Osteoblast (primary cell): ENCODE data around the gene TMEM247. TPM values are rescaled to one million over a fixed set of nuclear protein-coding genes. Genes with fewer than 3 reads are reported as not detected.

Experiments used
- DNase-seq: peaks from one replicate; pipeline ENCODE4 v3.0.0; 2011; ENCODE audit warnings: low spot score, mixed read lengths; ENCODE audit not compliant: insufficient read length; ENCODE audit errors: missing footprints
- H2AFZ ChIP-seq: 2 replicates; pipeline ENCODE4 v1.6.0; 2011; ENCODE audit warnings: mild to moderate bottlenecking, low read length
- H3K27ac ChIP-seq: 2 replicates; pipeline ENCODE4 v1.5.1; 2011; ENCODE audit warnings: mild to moderate bottlenecking, low read depth, low read length, moderate library complexity
- H3K27me3 ChIP-seq: 2 replicates; pipeline ENCODE4 v1.6.0; 2012; ENCODE audit warnings: mild to moderate bottlenecking, control low read depth, inconsistent platforms, low read length, moderate library complexity; ENCODE audit not compliant: insufficient read depth
- H3K36me3 ChIP-seq: 2 replicates; pipeline ENCODE4 v1.5.1; 2011; ENCODE audit warnings: mild to moderate bottlenecking, low read length, control low read depth, moderate library complexity; ENCODE audit not compliant: insufficient read depth
- H3K4me1 ChIP-seq: 2 replicates; pipeline ENCODE4 v1.5.1; 2011; ENCODE audit warnings: mild to moderate bottlenecking, low read length, control low read depth, moderate library complexity; ENCODE audit not compliant: insufficient read depth
- H3K4me2 ChIP-seq: 2 replicates; pipeline ENCODE4 v1.6.0; 2011; ENCODE audit warnings: mild to moderate bottlenecking, low read length; ENCODE audit not compliant: insufficient read depth
- H3K4me3 ChIP-seq: fragments of 200-600 bp; sonication (generic); 3 replicates; pipeline ENCODE4 v1.5.1; 2012; ENCODE audit warnings: mild to moderate bottlenecking, low read length, inconsistent platforms; ENCODE audit not compliant: insufficient read depth
- H3K79me2 ChIP-seq: 2 replicates; pipeline ENCODE4 v1.6.0; 2012; ENCODE audit warnings: mild to moderate bottlenecking, low read length, control low read depth, inconsistent platforms; ENCODE audit not compliant: insufficient read depth
- H3K9me3 ChIP-seq: 2 replicates; pipeline ENCODE4 v1.5.1; 2011; ENCODE audit warnings: low read depth, low read length, control low read depth
- H4K20me1 ChIP-seq: 2 replicates; pipeline ENCODE4 v1.6.0; 2012; ENCODE audit warnings: mild to moderate bottlenecking, low read length, control low read depth; ENCODE audit not compliant: insufficient read depth
- CTCF ChIP-seq: IDR thresholded peaks from 2 replicates; pipeline ENCODE4 v1.5.1; 2011; ENCODE audit warnings: mild to moderate bottlenecking, low read depth, low read length, moderate library complexity; ENCODE audit errors: extremely low read depth
- total RNA-seq: library from RNA; depleted of rRNA; stranded (reverse); fragments of >200 nt; gene quantifications from 2 replicates; pipeline ENCODE4 v1.2.3, GENCODE V29; 2012

Gene TMEM247
- total RNA-seq, 1 donor: not detected

GRCh38 chr2:46461011-46461674, 18.2 kb upstream of the TMEM247 start:
- Histone ChIP-seq H3K36me3 (no peaks in the 10 kb centered on the region), H3K4me3 (no peak overlapping the region), H3K4me2 (no peak overlapping the region), H4K20me1 (no peaks in the 10 kb centered on the region), H3K27me3 (no peaks in the 10 kb centered on the region), H2AFZ (no peak overlapping the region), H3K4me1 (peaks cover 21% of the 10 kb centered on the region), H3K27ac (no peak overlapping the region), H3K9me3 (no peaks in the 10 kb centered on the region), H3K79me2 (no peaks in the 10 kb centered on the region)
- TF ChIP-seq CTCF: peak; percentile 99
- DNase-seq: peak; percentile 88

GRCh38 chr2:46461709-46462171, 17.6 kb upstream of the TMEM247 start:
- Histone ChIP-seq H3K9me3 (no peaks in the 10 kb centered on the region), H3K4me3 (no peak overlapping the region), H3K79me2 (no peaks in the 10 kb centered on the region), H3K4me1 (peaks cover 21% of the 10 kb centered on the region), H3K27me3 (no peaks in the 10 kb centered on the region), H3K27ac (no peak overlapping the region), H3K4me2 (no peak overlapping the region), H4K20me1 (no peaks in the 10 kb centered on the region), H2AFZ (no peak overlapping the region), H3K36me3 (no peaks in the 10 kb centered on the region)
- DNase-seq: no peak
- TF ChIP-seq CTCF: no peak

- peaks cover 21% of the 10 kb centered on the region for H3K4me1 ChIP-seq
- H3K36me3 ChIP-seq: no peaks in the 10 kb centered on the region
- DNase-seq: peak; percentile 89
- H3K4me2 ChIP-seq: peak overlapping the region; percentile 38
- H2AFZ ChIP-seq: no peak overlapping the region
- H3K27me3 ChIP-seq: no peaks in the 10 kb centered on the region
- H3K27ac ChIP-seq: peak overlapping the region; percentile 67
- no peak overlapping the region for H3K4me3 ChIP-seq
- H4K20me1 ChIP-seq: no peaks in the 10 kb centered on the region
- H3K79me2 ChIP-seq: no peaks in the 10 kb centered on the region
- TF ChIP-seq CTCF: no peak
- H3K9me3 ChIP-seq: no peaks in the 10 kb centered on the region
Observed at GRCh38 chr2:46462936-46463335, 16.4 kb upstream of the TMEM247 start.

- no peak for DNase-seq
- no peak overlapping the region for H3K4me2 ChIP-seq
- H3K9me3 ChIP-seq: no peaks in the 10 kb centered on the region
- no peaks in the 10 kb centered on the region for H3K36me3 ChIP-seq
- no peak overlapping the region for H3K4me3 ChIP-seq
- H3K27me3 ChIP-seq: no peaks in the 10 kb centered on the region
- H4K20me1 ChIP-seq: no peaks in the 10 kb centered on the region
- H3K4me1 ChIP-seq: no peaks in the 10 kb centered on the region
- no peaks in the 10 kb centered on the region for H3K79me2 ChIP-seq
- H2AFZ ChIP-seq: no peak overlapping the region
- TF ChIP-seq CTCF: no peak
- no peak overlapping the region for H3K27ac ChIP-seq
Observed at GRCh38 chr2:46469116-46469515, 10.2 kb upstream of the TMEM247 start.
